GM23338 (cell line): ENCODE results near the gene XYLT1. TPM values are rescaled to one million over a fixed set of nuclear protein-coding genes. Genes with fewer than 3 reads are reported as not detected.
A peak's percentile ranks its signal among the peaks of the same experiment; 100 is the strongest.

Experiments used
- ATAC-seq: fragments of 200-7000 bp; cut with Tn5 transposase; 3 replicates; pipeline ENCODE4 v1.9.1; 2020
- DNase-seq: peaks from one replicate; pipeline ENCODE4 v3.0.0-alpha.2; 2015; ENCODE audit warnings: low spot score
- H2AFZ ChIP-seq: fragments of 200-600 bp; sonication (generic); 2 replicates; pipeline ENCODE4 v1.8.0; 2016; ENCODE audit warnings: antibody characterized with exemption, mild to moderate bottlenecking, moderate library complexity
- H3F3A ChIP-seq: fragments of 200-600 bp; sonication (generic); replicated peaks from 2 replicates; pipeline ENCODE4 v1.8.0; 2017; ENCODE audit warnings: antibody characterized with exemption, mixed run types, low read depth
- H3K27ac ChIP-seq: fragments of 200-600 bp; sonication (generic); 2 replicates; pipeline ENCODE4 v1.6.1; 2016; ENCODE audit warnings: low read depth
- H3K27me3 ChIP-seq: fragments of 200-600 bp; sonication (generic); 2 replicates; pipeline ENCODE4 v1.8.0; 2016; ENCODE audit warnings: mild to moderate bottlenecking, mixed run types, moderate library complexity; ENCODE audit not compliant: insufficient read depth
- H3K36me3 ChIP-seq: fragments of 200-600 bp; sonication (generic); 2 replicates; pipeline ENCODE4 v1.8.0; 2016; ENCODE audit warnings: mild to moderate bottlenecking; ENCODE audit not compliant: insufficient read depth
- H3K4me1 ChIP-seq: fragments of 200-600 bp; sonication (generic); 2 replicates; pipeline ENCODE4 v1.8.0; 2016; ENCODE audit warnings: mild to moderate bottlenecking, moderate library complexity; ENCODE audit not compliant: insufficient read depth
- H3K4me2 ChIP-seq: fragments of 200-600 bp; sonication (generic); 2 replicates; pipeline ENCODE4 v1.7.1; 2017; ENCODE audit warnings: mixed run types
- H3K4me3 ChIP-seq: fragments of 200-600 bp; sonication (generic); 2 replicates; pipeline ENCODE4 v1.6.1; 2016; ENCODE audit warnings: mixed run types
- H3K79me2 ChIP-seq: fragments of 200-600 bp; sonication (generic); replicated peaks from 2 replicates; pipeline ENCODE4 v1.8.0; 2017; ENCODE audit warnings: mild to moderate bottlenecking; ENCODE audit not compliant: insufficient read depth
- H3K9me2 ChIP-seq: fragments of 200-600 bp; sonication (generic); 2 replicates; pipeline ENCODE4 v1.8.0; 2017; ENCODE audit not compliant: insufficient read depth
- H4K20me1 ChIP-seq: fragments of 200-600 bp; sonication (generic); replicated peaks from 2 replicates; pipeline ENCODE4 v1.8.0; 2017; ENCODE audit warnings: mild to moderate bottlenecking; ENCODE audit not compliant: insufficient read depth
- H3K27ac Mint-ChIP-seq: 2 replicates; pipeline ENCODE4 v1.8.0; 2020; ENCODE audit warnings: inconsistent platforms, mild to moderate bottlenecking, moderate library complexity, mixed read lengths
- H3K27me3 Mint-ChIP-seq: 3 replicates; pipeline ENCODE4 v1.8.0; 2022; ENCODE audit warnings: low read depth, mild to moderate bottlenecking, moderate library complexity, mixed read lengths, inconsistent platforms; ENCODE audit not compliant: insufficient read depth, poor library complexity
- H3K36me3 Mint-ChIP-seq: 3 replicates; pipeline ENCODE4 v1.8.0; 2021; ENCODE audit warnings: low read depth, mild to moderate bottlenecking, inconsistent platforms, moderate library complexity, mixed read lengths
- H3K4me1 Mint-ChIP-seq: 3 replicates; pipeline ENCODE4 v1.8.0; 2020; ENCODE audit warnings: mild to moderate bottlenecking, inconsistent platforms, mixed read lengths
- H3K4me3 Mint-ChIP-seq: 3 replicates; pipeline ENCODE4 v1.8.0; 2021; ENCODE audit warnings: moderate library complexity, mild to moderate bottlenecking, inconsistent platforms, mixed read lengths
- H3K9me3 Mint-ChIP-seq: 3 replicates; pipeline ENCODE4 v1.8.0; 2020; ENCODE audit warnings: moderate library complexity, mild to moderate bottlenecking, inconsistent platforms, mixed read lengths
- CREB1 ChIP-seq: fragments of 250-450 bp; sonication (Bioruptor Pico); IDR thresholded peaks from 2 replicates; pipeline ENCODE4 v1.5.0; 2020; ENCODE audit warnings: low read depth, mild to moderate bottlenecking, moderate library complexity
- ZNF462 ChIP-seq: fragments of 250-450 bp; sonication (Bioruptor Pico); IDR thresholded peaks from 2 replicates; pipeline ENCODE4 v1.5.0; 2020; ENCODE audit warnings: mild to moderate bottlenecking, moderate library complexity
- polyA plus RNA-seq: library from polyadenylated mRNA; unstranded; fragments of >200 nt; fragmentation: Nextera tagmentation; extraction: Ambion mirVana; gene quantifications from 2 replicates; pipeline ENCODE4 v1.2.1, GENCODE V29; 2016
- total RNA-seq: library from RNA; depleted of rRNA; stranded (reverse); fragments of >200 nt; shearing (Covaris generic); gene quantifications from 2 replicates; pipeline ENCODE4 v1.2.3, GENCODE V29; 2014
- TF ChIP-seq, protein P1 (sequence below), 2 experiments: fragments of 200-600 bp in 1 of 2; sonication (generic) in 1 of 2; conservative IDR thresholded peaks; 2 replicates each; pipeline versions ENCODE4 v1.5.1 to v1.6.1; 2016 to 2017; ENCODE audit warnings: antibody characterized with exemption in 2 of 2, low read depth in 2 of 2, mild to moderate bottlenecking in 2 of 2, moderate library complexity in 1 of 2

Gene XYLT1
- total and polyA plus RNA-seq, 2 experiments from 2014 or later = 3.5 to 24.7 TPM

DNA sequence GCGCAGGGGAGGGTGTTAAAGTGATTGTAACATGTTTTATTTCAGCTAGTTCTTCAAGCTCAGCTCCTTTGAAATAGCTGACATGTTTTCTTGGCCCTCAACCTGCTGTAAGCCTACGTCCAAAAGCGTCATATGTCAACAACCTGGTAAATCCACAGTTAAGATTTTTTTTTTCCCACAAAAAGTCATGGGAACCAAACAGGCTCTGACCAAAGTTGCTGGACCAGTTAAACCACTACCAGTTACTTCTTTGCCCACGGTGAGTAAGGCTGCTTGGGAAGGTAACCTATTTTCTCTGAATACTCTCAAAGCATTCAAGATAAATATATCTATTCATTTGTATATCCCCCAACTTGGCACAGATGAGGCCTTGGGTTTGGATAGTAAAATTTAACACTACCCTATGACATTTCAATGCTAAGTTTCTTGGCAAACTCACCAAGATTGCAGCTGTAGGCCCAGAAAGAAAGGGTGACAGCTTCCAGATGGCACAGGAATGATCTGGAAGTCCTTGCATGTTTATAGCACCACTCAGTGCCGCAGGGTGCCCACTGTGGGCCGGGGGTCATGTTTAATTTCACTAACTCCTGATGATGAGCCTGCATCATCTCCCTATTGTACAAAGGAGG lies 166.2 kb downstream of the XYLT1 start:
- H3K4me2 ChIP-seq = no peak overlapping the region; the same call in 1 of the 2 replicates
- H3F3A ChIP-seq = no peaks in the 10 kb centered on the region
- ATAC-seq (no peak; the same call in 2 of the 3 replicates), DNase-seq (no peak)
- no peaks in the 10 kb centered on the region for H3K27me3 ChIP-seq
- H4K20me1 ChIP-seq = no peaks in the 10 kb centered on the region
- no peaks in the 10 kb centered on the region for H3K9me2 ChIP-seq
- H3K4me3 ChIP-seq = no peak overlapping the region
- peaks cover 68% of the 10 kb centered on the region for H3K4me1 Mint-ChIP-seq
- no peak overlapping the region for H3K4me3 Mint-ChIP-seq
- peaks cover 50% of the 10 kb centered on the region for H3K4me1 ChIP-seq
- H3K27ac Mint-ChIP-seq = no peak overlapping the region
- no peaks in the 10 kb centered on the region for H3K36me3 ChIP-seq
- H3K9me3 Mint-ChIP-seq = no peaks in the 10 kb centered on the region
- H2AFZ ChIP-seq = no peak overlapping the region
- TF ChIP-seq ZNF462 (CRISPR knock-in tag) (no peak), CREB1 (no peak)
- TF ChIP-seq, protein P1, sequence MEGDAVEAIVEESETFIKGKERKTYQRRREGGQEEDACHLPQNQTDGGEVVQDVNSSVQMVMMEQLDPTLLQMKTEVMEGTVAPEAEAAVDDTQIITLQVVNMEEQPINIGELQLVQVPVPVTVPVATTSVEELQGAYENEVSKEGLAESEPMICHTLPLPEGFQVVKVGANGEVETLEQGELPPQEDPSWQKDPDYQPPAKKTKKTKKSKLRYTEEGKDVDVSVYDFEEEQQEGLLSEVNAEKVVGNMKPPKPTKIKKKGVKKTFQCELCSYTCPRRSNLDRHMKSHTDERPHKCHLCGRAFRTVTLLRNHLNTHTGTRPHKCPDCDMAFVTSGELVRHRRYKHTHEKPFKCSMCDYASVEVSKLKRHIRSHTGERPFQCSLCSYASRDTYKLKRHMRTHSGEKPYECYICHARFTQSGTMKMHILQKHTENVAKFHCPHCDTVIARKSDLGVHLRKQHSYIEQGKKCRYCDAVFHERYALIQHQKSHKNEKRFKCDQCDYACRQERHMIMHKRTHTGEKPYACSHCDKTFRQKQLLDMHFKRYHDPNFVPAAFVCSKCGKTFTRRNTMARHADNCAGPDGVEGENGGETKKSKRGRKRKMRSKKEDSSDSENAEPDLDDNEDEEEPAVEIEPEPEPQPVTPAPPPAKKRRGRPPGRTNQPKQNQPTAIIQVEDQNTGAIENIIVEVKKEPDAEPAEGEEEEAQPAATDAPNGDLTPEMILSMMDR (conservative IDR thresholded peaks at IDR 0.05; ENCODE audit: low read depth in 2 of 2) = 0 out of 4 replicates have a peak, but pooled peaks of 1 of the 2 experiments have one; percentile 23
- peaks cover 6% of the 10 kb centered on the region for H3K27me3 Mint-ChIP-seq
- 0 out of 2 replicates have a peak overlapping the region, but pooled peaks have one; percentile 10 for H3K27ac ChIP-seq
- H3K79me2 ChIP-seq = 0 out of 2 replicates have a peak, but pooled peaks cover 5% of the 10 kb centered on the region
- no peaks in the 10 kb centered on the region for H3K36me3 Mint-ChIP-seq
